HG03439 (cell line): ENCODE data around the gene CTAGE4.
"Not testable (repeated sequence)": the region's sequence is repeated elsewhere in the genome, so short reads cannot be mapped to it uniquely, and the experiment has no call there.

Experiments used
- ATAC-seq: cut with Tn5 transposase; IDR thresholded peaks from one replicate; pipeline ENCODE4 v1.9.1; 2021; ENCODE audit warnings: mild to moderate bottlenecking, moderate library complexity; ENCODE audit not compliant: unreplicated experiment

The CTAGE4 gene

GRCh38 chr7:144203086-144203485 lies 19.8 kb downstream of the CTAGE4 start:
- not testable (repeated sequence) for ATAC-seq

DNA sequence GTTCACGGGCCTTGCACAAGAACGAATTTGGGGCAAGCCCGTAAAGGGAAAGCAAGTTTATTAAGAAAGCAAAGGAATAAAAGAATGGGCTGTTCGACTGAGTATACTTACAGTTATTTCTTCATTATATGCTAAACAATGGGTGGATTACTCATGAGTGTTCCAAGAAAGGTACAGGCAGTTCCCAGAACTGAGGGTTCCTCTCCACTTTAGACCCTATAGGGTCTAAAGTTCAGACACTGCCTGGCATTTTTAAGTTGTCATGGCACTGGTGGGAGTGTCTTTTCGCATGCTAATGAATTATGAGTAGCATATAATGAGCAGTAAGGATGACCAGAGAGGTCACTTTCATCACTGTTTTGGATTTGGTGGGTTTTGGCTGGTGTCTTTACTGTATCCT lies 22.0 kb downstream of the CTAGE4 start:
- ATAC-seq = not testable (repeated sequence)

GRCh38 chr7:144217200-144217599 lies 33.9 kb downstream of the CTAGE4 start:
- not testable (repeated sequence) for ATAC-seq

DNA sequence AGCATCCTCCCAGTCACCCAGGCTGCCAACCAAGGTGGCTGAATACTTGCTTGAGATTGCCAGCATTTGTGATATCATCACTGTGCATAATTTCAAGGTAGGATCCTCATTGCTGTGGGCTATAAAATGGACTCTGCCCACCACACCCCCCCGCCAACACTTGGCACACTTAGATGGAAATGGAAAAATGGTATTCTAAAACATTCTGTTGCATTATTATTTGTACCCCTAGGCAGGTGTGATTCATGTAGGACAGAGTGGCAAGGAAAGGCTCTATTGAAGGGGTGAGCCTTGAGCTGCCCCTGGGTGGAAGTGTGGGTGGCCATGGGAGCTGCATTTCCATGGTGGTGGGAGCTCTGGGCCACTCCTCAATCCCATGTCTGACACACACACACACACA lies 35.3 kb downstream of the CTAGE4 start:
- ATAC-seq = not testable (repeated sequence)

DNA sequence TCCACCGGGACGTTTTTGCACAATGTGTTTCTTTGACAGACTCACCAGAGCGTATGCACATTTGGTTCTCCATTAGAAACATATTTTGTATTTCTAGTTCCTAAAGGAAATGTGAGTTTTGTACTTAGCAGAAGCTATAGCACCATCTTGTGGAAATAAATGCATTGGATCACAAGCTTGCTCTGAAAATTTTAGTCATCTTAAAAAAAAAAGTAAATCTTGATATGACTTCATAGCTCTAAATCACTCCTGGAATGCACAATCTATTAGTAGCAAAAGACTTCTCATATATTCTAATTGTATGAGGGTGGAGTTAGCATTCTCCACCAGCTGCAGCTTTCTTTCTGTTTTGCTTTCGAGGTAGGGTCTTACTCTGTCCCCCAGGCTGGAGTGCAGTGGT lies 35.9 kb downstream of the CTAGE4 start:
- not testable (repeated sequence) for ATAC-seq

DNA sequence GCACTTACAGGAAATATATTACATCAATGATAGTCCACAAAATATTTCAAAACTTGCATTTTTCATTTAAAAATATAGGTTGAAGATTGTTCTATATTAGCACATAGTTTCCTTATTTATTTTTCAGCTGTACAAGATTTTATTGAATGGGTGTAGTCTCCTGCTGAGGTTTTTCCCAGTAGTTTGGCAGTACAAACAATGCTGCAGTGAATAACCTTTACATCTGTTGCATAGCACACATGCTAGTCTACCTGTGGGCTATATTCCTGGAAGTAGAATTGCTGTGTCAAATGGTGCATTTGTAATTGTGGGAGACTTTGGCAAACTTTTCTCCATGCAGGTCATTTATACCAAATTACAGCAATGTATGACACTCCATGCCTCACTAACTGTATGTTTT lies 37.3 kb downstream of the CTAGE4 start:
- not testable (repeated sequence) for ATAC-seq

- ATAC-seq = not testable (repeated sequence)
These were observed 40.4 kb downstream of the CTAGE4 start for GRCh38 chr7:144223675-144224074.

GRCh38 chr7:144226866-144227265 lies 43.6 kb downstream of the CTAGE4 start:
- not testable (repeated sequence) for ATAC-seq

GRCh38 chr7:144228810-144229209 lies 45.5 kb downstream of the CTAGE4 start:
- not testable (repeated sequence) for ATAC-seq

GRCh38 chr7:144231027-144231426 lies 47.8 kb downstream of the CTAGE4 start:
- not testable (repeated sequence) for ATAC-seq

GRCh38 chr7:144233039-144233438 lies 49.8 kb downstream of the CTAGE4 start:
- not testable (repeated sequence) for ATAC-seq
